GM11168 (cell line): ENCODE measurements around the gene COQ6.
"Not testable (repeated sequence)": the region's sequence is repeated elsewhere in the genome, so short reads cannot be mapped to it uniquely, and the experiment has no call there.

Source experiments
- in situ Hi-C: fragments of 300-500 bp; cut with MboI; formaldehyde crosslinking; loops from one replicate; pipeline ENCODE4 v1.12.0; 2022; ENCODE audit warnings: low sequenced_read_pairs; ENCODE audit not compliant: unreplicated experiment

COQ6 gene

GRCh38 chr14:73976125-73976524 lies 26.0 kb downstream of the COQ6 start:
- in situ Hi-C loops: no loop called here

- in situ Hi-C loops: no loop called here
These were observed 27.8 kb downstream of the COQ6 start for GRCh38 chr14:73977896-73978295.

- in situ Hi-C loops: no loop called here
These were observed 38.0 kb downstream of the COQ6 start for GRCh38 chr14:73988065-73988464.

GRCh38 chr14:73988656-73989055 lies 38.6 kb downstream of the COQ6 start:
- in situ Hi-C loops: not testable (repeated sequence)

GRCh38 chr14:73991092-73991491 lies 41.0 kb downstream of the COQ6 start:
- in situ Hi-C loops: no loop called here

- in situ Hi-C loops: not testable (repeated sequence)
These were observed 44.8 kb downstream of the COQ6 start for GRCh38 chr14:73994926-73995325.

GRCh38 chr14:73995977-73996378 lies 45.9 kb downstream of the COQ6 start:
- in situ Hi-C loops: no loop called here

GRCh38 chr14:73996731-73997107 lies 46.6 kb downstream of the COQ6 start:
- in situ Hi-C loops: no loop called here

- in situ Hi-C loops: no loop called here
These were observed 47.2 kb downstream of the COQ6 start for GRCh38 chr14:73997108-73997943.

GRCh38 chr14:73997944-73998447 lies 47.9 kb downstream of the COQ6 start:
- in situ Hi-C loops: no loop called here

GRCh38 chr14:73998726-73999125 lies 48.6 kb downstream of the COQ6 start:
- in situ Hi-C loops: no loop called here

- in situ Hi-C loops: not testable (repeated sequence)
These were observed 55.6 kb downstream of the COQ6 start for GRCh38 chr14:74005664-74006063.

- in situ Hi-C loops: no loop called here
These were observed 58.9 kb downstream of the COQ6 start for GRCh38 chr14:74008843-74009499.
